8988T (cell line): Measurements from ENCODE around the gene EIF4G3.
"Not testable (repeated sequence)": the region's sequence is repeated elsewhere in the genome, so short reads cannot be mapped to it uniquely, and the experiment has no call there.

Experiments used
- DNase-seq: peaks from one replicate; pipeline ENCODE4 v3.0.0; 2011

Gene EIF4G3

GRCh38 chr1:21060523-21060922, 116.2 kb downstream of the EIF4G3 start:
- DNase-seq = no peak

- DNase-seq = no peak
Measured at GRCh38 chr1:21059021-21059420, 117.7 kb downstream of the EIF4G3 start.

- DNase-seq = no peak
Measured at GRCh38 chr1:21058035-21058793, 118.5 kb downstream of the EIF4G3 start.

GRCh38 chr1:21053189-21053928, 123.3 kb downstream of the EIF4G3 start:
- DNase-seq = not testable (repeated sequence)

GRCh38 chr1:21052034-21052433, 124.7 kb downstream of the EIF4G3 start:
- no peak for DNase-seq

GRCh38 chr1:21051177-21051825, 125.4 kb downstream of the EIF4G3 start:
- no peak for DNase-seq

GRCh38 chr1:21050031-21050430, 126.7 kb downstream of the EIF4G3 start:
- DNase-seq = no peak

- DNase-seq = no peak
Measured at GRCh38 chr1:21048462-21048861, 128.2 kb downstream of the EIF4G3 start.

- DNase-seq = no peak
Measured at GRCh38 chr1:21046132-21046531, 130.6 kb downstream of the EIF4G3 start.

- no peak for DNase-seq
Measured at GRCh38 chr1:21045351-21045750, 131.3 kb downstream of the EIF4G3 start.

GRCh38 chr1:21042929-21043605, 133.6 kb downstream of the EIF4G3 start:
- DNase-seq = no peak

- DNase-seq = no peak
Measured at GRCh38 chr1:21041541-21041940, 135.2 kb downstream of the EIF4G3 start.

- no peak for DNase-seq
Measured at GRCh38 chr1:21037091-21037490, 139.6 kb downstream of the EIF4G3 start.

GRCh38 chr1:21035794-21036193, 140.9 kb downstream of the EIF4G3 start:
- no peak for DNase-seq

- DNase-seq = no peak
Measured at GRCh38 chr1:21034725-21035628, 141.7 kb downstream of the EIF4G3 start.

- no peak for DNase-seq
Measured at GRCh38 chr1:21032741-21033140, 144.0 kb downstream of the EIF4G3 start.

GRCh38 chr1:21030181-21030580, 146.5 kb downstream of the EIF4G3 start:
- DNase-seq = no peak

- no peak for DNase-seq
Measured at GRCh38 chr1:21028520-21029145, 148.1 kb downstream of the EIF4G3 start.

GRCh38 chr1:21027805-21028204, 148.9 kb downstream of the EIF4G3 start:
- DNase-seq = no peak

GRCh38 chr1:21024918-21025317, 151.8 kb downstream of the EIF4G3 start:
- DNase-seq = no peak

- not testable (repeated sequence) for DNase-seq
Measured at GRCh38 chr1:21024136-21024896, 152.4 kb downstream of the EIF4G3 start.
